GM18867 (cell line): ENCODE results near the gene POP5.
"Not testable (repeated sequence)": the region's sequence is repeated elsewhere in the genome, so short reads cannot be mapped to it uniquely, and the experiment has no call there.

Experiments
- ATAC-seq: cut with Tn5 transposase; IDR thresholded peaks from one replicate; pipeline ENCODE4 v1.9.1; 2021; ENCODE audit warnings: mild to moderate bottlenecking, moderate library complexity; ENCODE audit not compliant: unreplicated experiment

Gene POP5

GRCh38 chr12:120580787-120581723 is at the start of gene POP5:
Gene POP5, minus strand, starts transcription at chr12:120581402. Its CDS starts 40 bp downstream, at chr12:120581362.
- ATAC-seq = peak; percentile 91

- ATAC-seq = no peak
Measured at GRCh38 chr12:120630104-120630892, 49.1 kb upstream of the POP5 start.

- no peak for ATAC-seq
Measured at GRCh38 chr12:120628919-120629318, 47.7 kb upstream of the POP5 start.

- no peak for ATAC-seq
Measured at GRCh38 chr12:120625557-120626419, 44.6 kb upstream of the POP5 start.

- ATAC-seq = no peak
Measured at GRCh38 chr12:120620624-120621023, 39.4 kb upstream of the POP5 start.

- no peak for ATAC-seq
Measured at GRCh38 chr12:120618954-120619615, 37.9 kb upstream of the POP5 start.

GRCh38 chr12:120617767-120618166 is 36.6 kb upstream of the POP5 start:
- ATAC-seq = not testable (repeated sequence)

- not testable (repeated sequence) for ATAC-seq
Measured at GRCh38 chr12:120617193-120617592, 36.0 kb upstream of the POP5 start.

GRCh38 chr12:120614848-120615247 is 33.6 kb upstream of the POP5 start:
- ATAC-seq = no peak

- ATAC-seq = not testable (repeated sequence)
Measured at GRCh38 chr12:120611534-120611933, 30.3 kb upstream of the POP5 start.

- ATAC-seq = no peak
Measured at GRCh38 chr12:120610560-120610959, 29.4 kb upstream of the POP5 start.

GRCh38 chr12:120602416-120602815 is 21.2 kb upstream of the POP5 start:
- not testable (repeated sequence) for ATAC-seq

GRCh38 chr12:120599672-120600552 is 18.7 kb upstream of the POP5 start:
- no peak for ATAC-seq

GRCh38 chr12:120598674-120599463 is 17.7 kb upstream of the POP5 start:
- ATAC-seq = no peak

GRCh38 chr12:120597861-120598260 is 16.7 kb upstream of the POP5 start:
- no peak for ATAC-seq

- ATAC-seq = no peak
Measured at GRCh38 chr12:120596901-120597300, 15.7 kb upstream of the POP5 start.

- ATAC-seq = no peak
Measured at GRCh38 chr12:120592121-120593049, 11.2 kb upstream of the POP5 start.
